Measurements from ENCODE around the gene RBPJ. TPM values are rescaled to one million over a fixed set of nuclear protein-coding genes. Genes with fewer than 3 reads are reported as not detected.

RBPJ gene
- polyA plus RNA-seq, 1 of the 3 experiments (the other 2 are of a cell fraction): 13.8 TPM

DNA sequence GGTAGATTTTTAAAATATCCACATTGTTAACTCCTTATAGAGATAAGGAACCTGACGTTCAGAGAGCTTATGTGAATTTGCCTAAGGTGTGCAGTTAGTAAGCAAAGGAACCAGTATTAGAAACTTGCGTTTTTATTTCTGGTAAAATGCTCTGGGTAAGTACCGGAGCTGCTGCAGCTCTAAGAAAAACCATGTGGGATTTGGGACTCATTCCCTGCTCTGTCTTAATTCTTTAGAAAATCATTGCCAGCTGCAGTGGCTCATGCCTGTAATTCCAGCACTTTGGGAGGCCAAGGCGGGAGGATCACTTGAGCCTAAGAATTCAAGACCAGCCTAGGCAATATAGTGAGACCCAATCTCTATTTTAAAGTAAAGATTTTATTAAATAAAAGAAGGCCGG, 163.7 kb downstream of the RBPJ start (continued):
- no peak for TF ChIP-seq NFIC (IDR thresholded peaks at IDR 0.05; ENCODE audit: borderline replicate concordance)
- TF ChIP-seq CTCF (IDR thresholded peaks at IDR 0.05): no peak
- no peak for TF ChIP-seq TAF1 (IDR thresholded peaks at IDR 0.05; ENCODE audit: borderline replicate concordance, low read depth, low read length)
- no peak for TF ChIP-seq SMC3 (IDR thresholded peaks at IDR 0.05; ENCODE audit: low read depth, low read length)

Other genes starting within 250 kb of the RBPJ start
- not detected in 2 replicates for gene CCKAR, start 169.5 kb downstream of the RBPJ start, polyA plus RNA-seq (2012; rRNA removed)